ENCODE results near the gene CNST.
"Not testable (repeated sequence)": the region's sequence is repeated elsewhere in the genome, so short reads cannot be mapped to it uniquely, and the experiment has no call there.

Gene CNST

GRCh38 chr1:246680696-246681130, 114.5 kb downstream of the CNST start:
- DNase-seq = no peak

- DNase-seq = no peak
These were observed 115.9 kb downstream of the CNST start for GRCh38 chr1:246681900-246682895.

DNA sequence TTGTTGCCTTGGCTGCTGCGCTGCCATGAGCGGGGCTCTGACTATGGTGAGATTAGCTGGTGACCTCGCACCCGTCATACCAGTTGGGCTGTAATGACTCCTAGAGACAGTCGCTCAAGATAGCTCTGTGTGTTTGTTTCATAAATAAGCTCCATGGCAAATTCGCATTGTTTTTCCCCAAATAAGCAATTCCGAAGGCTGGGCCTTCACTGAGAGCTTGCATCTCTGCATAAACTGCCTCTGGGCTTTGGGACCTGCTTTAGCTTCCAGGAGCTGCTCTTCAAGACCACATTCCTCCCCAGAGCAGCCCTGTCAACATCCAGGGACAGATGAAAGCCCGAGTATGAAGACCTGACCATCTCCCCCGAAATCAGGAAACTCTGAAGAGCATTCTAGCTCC, 117.3 kb downstream of the CNST start:
- DNase-seq = no peak

DNA sequence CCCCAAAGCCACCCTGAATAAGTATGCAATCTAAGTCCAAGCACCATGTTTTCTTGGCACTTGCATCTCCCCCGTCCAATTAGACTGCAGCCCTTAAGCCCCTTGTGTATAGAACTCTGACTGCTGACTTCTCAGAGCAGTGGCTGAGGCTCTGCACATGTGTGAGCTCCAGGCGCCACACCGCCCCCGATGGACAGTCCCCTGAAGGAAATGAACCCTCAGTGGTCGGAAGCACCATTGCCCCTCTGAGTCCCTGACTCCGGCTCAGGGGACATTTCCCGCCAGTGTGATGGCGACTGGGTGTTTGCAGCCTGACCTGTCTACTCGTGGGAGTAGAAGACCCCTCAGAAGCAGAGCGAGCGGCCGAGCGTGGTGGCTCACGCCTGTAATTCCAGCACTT, 120.7 kb downstream of the CNST start:
- DNase-seq = no peak

- peak; percentile 42 to 52 for DNase-seq
These were observed 123.3 kb downstream of the CNST start for GRCh38 chr1:246689409-246690008.

GRCh38 chr1:246690100-246690499, 123.8 kb downstream of the CNST start:
- no peak for DNase-seq

- DNase-seq = no peak
These were observed 125.6 kb downstream of the CNST start for GRCh38 chr1:246691622-246692495.

DNA sequence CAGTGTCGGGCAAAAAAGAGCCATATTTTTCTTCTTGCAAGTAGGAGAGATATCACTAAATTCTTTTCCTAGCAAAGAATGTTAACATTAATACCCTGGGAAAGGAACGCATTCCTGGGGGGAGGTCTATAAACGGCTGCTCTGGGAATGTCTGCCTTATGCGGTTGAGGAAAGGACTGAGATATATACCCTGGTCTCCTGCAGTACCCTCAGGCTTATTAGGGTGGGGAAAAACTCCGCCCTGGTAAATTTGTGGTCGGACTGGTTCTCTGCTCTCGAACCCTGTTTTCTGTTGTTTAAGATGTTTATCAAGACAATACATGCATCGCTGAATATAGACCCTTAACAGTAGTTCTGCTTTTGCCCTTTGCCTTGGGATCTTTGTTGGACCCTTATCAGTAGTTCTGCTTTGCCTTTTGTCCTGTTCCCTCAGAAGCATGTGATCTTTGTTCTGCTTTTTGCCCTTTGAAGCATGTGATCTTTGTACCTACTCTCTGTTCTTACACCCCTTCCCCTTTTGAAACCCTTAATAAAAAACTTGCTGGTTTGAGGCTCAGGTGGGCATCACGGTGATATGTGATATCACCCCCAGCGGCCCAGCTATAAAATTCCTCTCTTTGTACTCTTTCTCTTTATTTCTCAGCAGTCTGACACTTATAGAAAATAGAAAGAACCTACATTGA, 128.1 kb downstream of the CNST start:
- DNase-seq = not testable (repeated sequence)

GRCh38 chr1:246695136-246695535, 128.9 kb downstream of the CNST start:
- no peak for DNase-seq

DNA sequence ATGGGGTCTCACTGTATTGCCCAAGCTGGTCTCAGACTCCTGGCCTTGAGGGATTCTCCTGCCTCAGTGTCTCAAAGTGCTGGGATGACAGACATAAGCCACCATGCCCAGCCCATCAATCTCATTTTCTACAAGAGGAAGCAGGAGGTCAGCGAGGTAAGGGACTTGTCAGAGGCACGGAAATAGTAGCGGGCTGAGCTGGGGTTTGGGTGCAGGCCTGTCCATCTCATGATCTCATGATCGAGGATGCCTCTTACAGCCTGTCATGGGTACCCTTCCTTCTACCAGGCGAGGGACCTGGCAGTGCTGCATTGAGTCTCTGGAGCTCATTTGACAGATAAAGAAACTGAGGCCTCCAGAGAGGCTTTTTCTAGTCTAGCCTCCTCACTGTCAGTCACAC, 129.4 kb downstream of the CNST start:
- no peak for DNase-seq

- DNase-seq = no peak
These were observed 132.3 kb downstream of the CNST start for GRCh38 chr1:246698466-246699094.

DNA sequence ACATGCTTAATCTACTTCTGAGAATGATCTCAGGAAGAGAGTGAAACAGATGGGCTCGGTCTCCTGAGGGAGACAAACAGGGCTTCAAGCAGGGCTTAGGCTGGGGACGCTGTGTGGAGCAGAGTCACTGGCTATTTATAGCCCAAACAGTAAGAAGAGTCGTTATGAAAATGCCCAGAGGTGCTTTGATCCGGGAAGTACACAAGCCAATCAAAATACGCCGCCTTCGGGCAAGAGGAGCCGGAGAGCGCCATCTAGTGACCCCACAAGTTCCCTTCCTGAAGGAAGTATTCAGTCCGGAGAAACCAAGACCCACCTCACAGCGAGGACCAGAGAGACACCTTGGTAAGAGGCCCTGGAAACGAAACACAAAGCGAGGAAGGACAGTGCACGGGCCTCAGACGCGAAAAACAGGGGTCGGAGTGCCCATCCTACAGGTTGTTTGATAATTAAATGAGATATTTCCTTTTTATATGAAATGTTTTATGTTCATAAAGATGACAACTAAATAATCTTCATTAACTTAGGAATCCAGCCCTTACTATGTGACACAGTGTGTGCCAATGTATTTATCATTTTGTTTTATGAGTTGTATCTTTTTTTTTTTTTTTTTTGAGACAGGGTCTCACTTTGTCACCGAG, 133.0 kb downstream of the CNST start:
- DNase-seq = peak; percentile 81 to 84

GRCh38 chr1:246703581-246703980, 137.3 kb downstream of the CNST start:
- no peak for DNase-seq

GRCh38 chr1:246705368-246705767, 139.1 kb downstream of the CNST start:
- DNase-seq = no peak

GRCh38 chr1:246708166-246708565, 141.9 kb downstream of the CNST start:
- no peak for DNase-seq

DNA sequence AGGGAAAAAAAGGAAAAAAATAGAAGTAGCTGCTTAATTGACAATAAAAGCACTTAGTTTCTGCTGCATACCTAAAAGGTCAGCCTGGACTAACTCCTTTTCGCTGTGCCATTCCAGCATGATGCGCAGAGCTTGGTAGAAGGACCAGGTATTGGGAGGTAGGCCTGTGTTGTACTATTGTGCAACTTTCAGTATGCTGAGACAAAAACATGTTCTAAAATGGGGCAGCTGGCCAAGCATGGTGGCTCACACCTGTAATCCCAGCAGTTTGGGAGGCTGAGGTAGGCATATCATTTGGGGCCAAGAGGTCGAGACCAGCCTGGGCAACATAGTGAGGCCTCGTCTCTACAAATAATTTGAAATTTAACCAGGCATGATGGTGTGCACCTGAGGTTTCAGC, 142.9 kb downstream of the CNST start:
- DNase-seq = no peak

- DNase-seq = no peak
These were observed 143.6 kb downstream of the CNST start for GRCh38 chr1:246709835-246710234.

- no peak for DNase-seq
These were observed 145.3 kb downstream of the CNST start for GRCh38 chr1:246711548-246712003.

DNA sequence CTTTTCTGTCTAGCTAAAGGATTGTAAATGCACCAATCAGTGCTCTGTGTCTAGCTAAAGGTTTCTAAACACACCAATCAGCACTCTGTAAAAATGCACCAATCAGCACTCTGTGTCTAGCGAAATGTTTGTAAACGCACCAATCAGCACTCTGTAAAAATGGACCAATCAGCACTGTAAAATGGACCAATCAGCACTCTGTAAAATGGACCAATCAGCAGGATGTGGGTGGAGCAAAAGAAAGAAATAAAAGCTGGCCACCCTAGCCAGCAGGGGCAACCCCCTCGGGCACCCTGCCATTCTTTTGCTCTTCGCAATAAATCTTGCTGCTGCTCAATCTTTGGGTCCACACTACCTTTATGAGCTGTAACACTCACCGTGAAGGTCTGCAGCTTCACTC, 146.2 kb downstream of the CNST start:
- DNase-seq = not testable (repeated sequence)

Data from activated T-cell treated with anti-CD3 and anti-CD28 coated beads, Interleukin-2, amount 50 U/mL, for 48 hours (primary cell).